ENCODE data around the gene INTS1. TPM values are rescaled to one million over a fixed set of nuclear protein-coding genes. Genes with fewer than 3 reads are reported as not detected.

The INTS1 gene
- total and polyA plus RNA-seq, 2 experiments from 2014 or later, result 35.1 to 111 TPM

DNA sequence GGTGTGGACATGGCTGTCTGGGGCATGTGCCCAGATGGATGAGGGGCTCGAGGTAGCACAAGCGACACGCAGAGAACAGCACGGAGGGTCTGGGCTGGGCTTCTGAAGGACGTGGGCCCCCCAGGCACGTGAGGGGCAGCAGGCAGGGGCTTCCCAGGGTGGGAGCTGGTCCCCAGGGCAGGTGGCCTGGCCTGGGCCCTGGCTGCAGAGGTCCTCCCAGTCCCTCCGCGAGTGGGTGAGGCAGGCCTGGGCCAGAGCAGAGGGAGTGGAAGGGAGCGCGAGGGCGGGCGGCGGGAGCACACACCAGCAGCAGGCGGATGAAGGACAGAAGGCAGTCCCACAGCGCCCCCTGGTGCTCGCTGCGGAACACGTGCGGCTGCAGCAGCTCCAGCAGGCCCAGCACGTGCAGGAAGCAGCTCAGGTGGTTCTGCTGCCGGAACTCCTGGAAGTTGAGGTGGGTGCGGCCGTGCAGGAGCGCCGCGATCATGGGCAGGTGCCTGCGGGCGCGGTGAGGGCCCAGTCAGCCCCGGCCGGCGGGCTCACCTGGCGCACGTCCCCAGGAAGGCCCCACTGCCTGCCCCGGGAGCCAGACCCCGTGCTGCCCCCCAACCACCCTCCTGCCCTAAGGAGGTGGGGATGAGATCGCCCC, 30.2 kb downstream of the INTS1 start:
- no peak overlapping the region for H3K4me2 ChIP-seq

More for the DNA sequence above, 30.2 kb downstream of the INTS1 start:
- H3K27ac ChIP-seq (ENCODE audit: low read depth), result no peak overlapping the region
- H2AFZ ChIP-seq, result no peak overlapping the region
- DNase-seq (ENCODE audit: low spot score) (peak; percentile 93), ATAC-seq (peak; percentile 88)
- H3K4me1 Mint-ChIP-seq, result no peaks in the 10 kb centered on the region
- peaks cover 15% of the 10 kb centered on the region for H3K36me3 Mint-ChIP-seq (ENCODE audit: low read depth)
- peaks cover 2% of the 10 kb centered on the region for H3K27me3 Mint-ChIP-seq (ENCODE audit: insufficient read depth, low read depth, poor library complexity)
- H3K4me3 ChIP-seq, result no peak overlapping the region
- no peaks in the 10 kb centered on the region for H3K36me3 ChIP-seq (ENCODE audit: insufficient read depth)
- H3K27me3 ChIP-seq (ENCODE audit: insufficient read depth), result no peaks in the 10 kb centered on the region
- H3K9me2 ChIP-seq (ENCODE audit: insufficient read depth), result no peaks in the 10 kb centered on the region
- H3K4me3 Mint-ChIP-seq, result no peak overlapping the region
- no peak overlapping the region for H3K27ac Mint-ChIP-seq
- no peaks in the 10 kb centered on the region for H3K9me3 Mint-ChIP-seq
- H4K20me1 ChIP-seq (replicated peaks; ENCODE audit: insufficient read depth), result no peaks in the 10 kb centered on the region; the same call in 1 of the 2 replicates
- H3F3A ChIP-seq (replicated peaks; ENCODE audit: low read depth), result 0 out of 2 replicates have a peak, but pooled peaks cover 2% of the 10 kb centered on the region
- no peaks in the 10 kb centered on the region for H3K4me1 ChIP-seq (ENCODE audit: insufficient read depth)
- H3K79me2 ChIP-seq (replicated peaks; ENCODE audit: insufficient read depth), result no peaks in the 10 kb centered on the region; the same call in 1 of the 2 replicates
- TF ChIP-seq STAT1 (IDR thresholded peaks at IDR 0.05; ENCODE audit: unreplicated experiment) (no peak), POLR2AphosphoS5 (IDR thresholded peaks at IDR 0.05; ENCODE audit: low read depth) (no peak), EZH2phosphoT487 (IDR thresholded peaks at IDR 0.05; ENCODE audit: unreplicated experiment) (no peak), ZNF331 (CRISPR knock-in tag; IDR thresholded peaks at IDR 0.05; ENCODE audit: low read depth) (no peak), ZNF114 (CRISPR knock-in tag; IDR thresholded peaks at IDR 0.05) (no peak), CREB1 (CRISPR knock-in tag; IDR thresholded peaks at IDR 0.05; ENCODE audit: low read depth) (0 out of 2 replicates have a peak, but pooled peaks have one; percentile 17), NANOG (IDR thresholded peaks at IDR 0.05; ENCODE audit: borderline replicate concordance) (no peak), JUNB (IDR thresholded peaks at IDR 0.05; ENCODE audit: unreplicated experiment) (no peak), EZH2 (IDR thresholded peaks at IDR 0.05; ENCODE audit: low read depth, unreplicated experiment) (no peak)
- TF ChIP-seq, protein P1, sequence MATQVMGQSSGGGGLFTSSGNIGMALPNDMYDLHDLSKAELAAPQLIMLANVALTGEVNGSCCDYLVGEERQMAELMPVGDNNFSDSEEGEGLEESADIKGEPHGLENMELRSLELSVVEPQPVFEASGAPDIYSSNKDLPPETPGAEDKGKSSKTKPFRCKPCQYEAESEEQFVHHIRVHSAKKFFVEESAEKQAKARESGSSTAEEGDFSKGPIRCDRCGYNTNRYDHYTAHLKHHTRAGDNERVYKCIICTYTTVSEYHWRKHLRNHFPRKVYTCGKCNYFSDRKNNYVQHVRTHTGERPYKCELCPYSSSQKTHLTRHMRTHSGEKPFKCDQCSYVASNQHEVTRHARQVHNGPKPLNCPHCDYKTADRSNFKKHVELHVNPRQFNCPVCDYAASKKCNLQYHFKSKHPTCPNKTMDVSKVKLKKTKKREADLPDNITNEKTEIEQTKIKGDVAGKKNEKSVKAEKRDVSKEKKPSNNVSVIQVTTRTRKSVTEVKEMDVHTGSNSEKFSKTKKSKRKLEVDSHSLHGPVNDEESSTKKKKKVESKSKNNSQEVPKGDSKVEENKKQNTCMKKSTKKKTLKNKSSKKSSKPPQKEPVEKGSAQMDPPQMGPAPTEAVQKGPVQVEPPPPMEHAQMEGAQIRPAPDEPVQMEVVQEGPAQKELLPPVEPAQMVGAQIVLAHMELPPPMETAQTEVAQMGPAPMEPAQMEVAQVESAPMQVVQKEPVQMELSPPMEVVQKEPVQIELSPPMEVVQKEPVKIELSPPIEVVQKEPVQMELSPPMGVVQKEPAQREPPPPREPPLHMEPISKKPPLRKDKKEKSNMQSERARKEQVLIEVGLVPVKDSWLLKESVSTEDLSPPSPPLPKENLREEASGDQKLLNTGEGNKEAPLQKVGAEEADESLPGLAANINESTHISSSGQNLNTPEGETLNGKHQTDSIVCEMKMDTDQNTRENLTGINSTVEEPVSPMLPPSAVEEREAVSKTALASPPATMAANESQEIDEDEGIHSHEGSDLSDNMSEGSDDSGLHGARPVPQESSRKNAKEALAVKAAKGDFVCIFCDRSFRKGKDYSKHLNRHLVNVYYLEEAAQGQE (IDR thresholded peaks at IDR 0.05; ENCODE audit: unreplicated experiment), result no peak
- TF ChIP-seq, protein P2, sequence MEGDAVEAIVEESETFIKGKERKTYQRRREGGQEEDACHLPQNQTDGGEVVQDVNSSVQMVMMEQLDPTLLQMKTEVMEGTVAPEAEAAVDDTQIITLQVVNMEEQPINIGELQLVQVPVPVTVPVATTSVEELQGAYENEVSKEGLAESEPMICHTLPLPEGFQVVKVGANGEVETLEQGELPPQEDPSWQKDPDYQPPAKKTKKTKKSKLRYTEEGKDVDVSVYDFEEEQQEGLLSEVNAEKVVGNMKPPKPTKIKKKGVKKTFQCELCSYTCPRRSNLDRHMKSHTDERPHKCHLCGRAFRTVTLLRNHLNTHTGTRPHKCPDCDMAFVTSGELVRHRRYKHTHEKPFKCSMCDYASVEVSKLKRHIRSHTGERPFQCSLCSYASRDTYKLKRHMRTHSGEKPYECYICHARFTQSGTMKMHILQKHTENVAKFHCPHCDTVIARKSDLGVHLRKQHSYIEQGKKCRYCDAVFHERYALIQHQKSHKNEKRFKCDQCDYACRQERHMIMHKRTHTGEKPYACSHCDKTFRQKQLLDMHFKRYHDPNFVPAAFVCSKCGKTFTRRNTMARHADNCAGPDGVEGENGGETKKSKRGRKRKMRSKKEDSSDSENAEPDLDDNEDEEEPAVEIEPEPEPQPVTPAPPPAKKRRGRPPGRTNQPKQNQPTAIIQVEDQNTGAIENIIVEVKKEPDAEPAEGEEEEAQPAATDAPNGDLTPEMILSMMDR (conservative IDR thresholded peaks at IDR 0.05; ENCODE audit: low read depth in 2 of 2), result peak; percentile 63 to 96
- TF ChIP-seq, protein P3, sequence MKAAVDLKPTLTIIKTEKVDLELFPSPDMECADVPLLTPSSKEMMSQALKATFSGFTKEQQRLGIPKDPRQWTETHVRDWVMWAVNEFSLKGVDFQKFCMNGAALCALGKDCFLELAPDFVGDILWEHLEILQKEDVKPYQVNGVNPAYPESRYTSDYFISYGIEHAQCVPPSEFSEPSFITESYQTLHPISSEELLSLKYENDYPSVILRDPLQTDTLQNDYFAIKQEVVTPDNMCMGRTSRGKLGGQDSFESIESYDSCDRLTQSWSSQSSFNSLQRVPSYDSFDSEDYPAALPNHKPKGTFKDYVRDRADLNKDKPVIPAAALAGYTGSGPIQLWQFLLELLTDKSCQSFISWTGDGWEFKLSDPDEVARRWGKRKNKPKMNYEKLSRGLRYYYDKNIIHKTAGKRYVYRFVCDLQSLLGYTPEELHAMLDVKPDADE (IDR thresholded peaks at IDR 0.05), result no peak
- TF ChIP-seq, protein P4, sequence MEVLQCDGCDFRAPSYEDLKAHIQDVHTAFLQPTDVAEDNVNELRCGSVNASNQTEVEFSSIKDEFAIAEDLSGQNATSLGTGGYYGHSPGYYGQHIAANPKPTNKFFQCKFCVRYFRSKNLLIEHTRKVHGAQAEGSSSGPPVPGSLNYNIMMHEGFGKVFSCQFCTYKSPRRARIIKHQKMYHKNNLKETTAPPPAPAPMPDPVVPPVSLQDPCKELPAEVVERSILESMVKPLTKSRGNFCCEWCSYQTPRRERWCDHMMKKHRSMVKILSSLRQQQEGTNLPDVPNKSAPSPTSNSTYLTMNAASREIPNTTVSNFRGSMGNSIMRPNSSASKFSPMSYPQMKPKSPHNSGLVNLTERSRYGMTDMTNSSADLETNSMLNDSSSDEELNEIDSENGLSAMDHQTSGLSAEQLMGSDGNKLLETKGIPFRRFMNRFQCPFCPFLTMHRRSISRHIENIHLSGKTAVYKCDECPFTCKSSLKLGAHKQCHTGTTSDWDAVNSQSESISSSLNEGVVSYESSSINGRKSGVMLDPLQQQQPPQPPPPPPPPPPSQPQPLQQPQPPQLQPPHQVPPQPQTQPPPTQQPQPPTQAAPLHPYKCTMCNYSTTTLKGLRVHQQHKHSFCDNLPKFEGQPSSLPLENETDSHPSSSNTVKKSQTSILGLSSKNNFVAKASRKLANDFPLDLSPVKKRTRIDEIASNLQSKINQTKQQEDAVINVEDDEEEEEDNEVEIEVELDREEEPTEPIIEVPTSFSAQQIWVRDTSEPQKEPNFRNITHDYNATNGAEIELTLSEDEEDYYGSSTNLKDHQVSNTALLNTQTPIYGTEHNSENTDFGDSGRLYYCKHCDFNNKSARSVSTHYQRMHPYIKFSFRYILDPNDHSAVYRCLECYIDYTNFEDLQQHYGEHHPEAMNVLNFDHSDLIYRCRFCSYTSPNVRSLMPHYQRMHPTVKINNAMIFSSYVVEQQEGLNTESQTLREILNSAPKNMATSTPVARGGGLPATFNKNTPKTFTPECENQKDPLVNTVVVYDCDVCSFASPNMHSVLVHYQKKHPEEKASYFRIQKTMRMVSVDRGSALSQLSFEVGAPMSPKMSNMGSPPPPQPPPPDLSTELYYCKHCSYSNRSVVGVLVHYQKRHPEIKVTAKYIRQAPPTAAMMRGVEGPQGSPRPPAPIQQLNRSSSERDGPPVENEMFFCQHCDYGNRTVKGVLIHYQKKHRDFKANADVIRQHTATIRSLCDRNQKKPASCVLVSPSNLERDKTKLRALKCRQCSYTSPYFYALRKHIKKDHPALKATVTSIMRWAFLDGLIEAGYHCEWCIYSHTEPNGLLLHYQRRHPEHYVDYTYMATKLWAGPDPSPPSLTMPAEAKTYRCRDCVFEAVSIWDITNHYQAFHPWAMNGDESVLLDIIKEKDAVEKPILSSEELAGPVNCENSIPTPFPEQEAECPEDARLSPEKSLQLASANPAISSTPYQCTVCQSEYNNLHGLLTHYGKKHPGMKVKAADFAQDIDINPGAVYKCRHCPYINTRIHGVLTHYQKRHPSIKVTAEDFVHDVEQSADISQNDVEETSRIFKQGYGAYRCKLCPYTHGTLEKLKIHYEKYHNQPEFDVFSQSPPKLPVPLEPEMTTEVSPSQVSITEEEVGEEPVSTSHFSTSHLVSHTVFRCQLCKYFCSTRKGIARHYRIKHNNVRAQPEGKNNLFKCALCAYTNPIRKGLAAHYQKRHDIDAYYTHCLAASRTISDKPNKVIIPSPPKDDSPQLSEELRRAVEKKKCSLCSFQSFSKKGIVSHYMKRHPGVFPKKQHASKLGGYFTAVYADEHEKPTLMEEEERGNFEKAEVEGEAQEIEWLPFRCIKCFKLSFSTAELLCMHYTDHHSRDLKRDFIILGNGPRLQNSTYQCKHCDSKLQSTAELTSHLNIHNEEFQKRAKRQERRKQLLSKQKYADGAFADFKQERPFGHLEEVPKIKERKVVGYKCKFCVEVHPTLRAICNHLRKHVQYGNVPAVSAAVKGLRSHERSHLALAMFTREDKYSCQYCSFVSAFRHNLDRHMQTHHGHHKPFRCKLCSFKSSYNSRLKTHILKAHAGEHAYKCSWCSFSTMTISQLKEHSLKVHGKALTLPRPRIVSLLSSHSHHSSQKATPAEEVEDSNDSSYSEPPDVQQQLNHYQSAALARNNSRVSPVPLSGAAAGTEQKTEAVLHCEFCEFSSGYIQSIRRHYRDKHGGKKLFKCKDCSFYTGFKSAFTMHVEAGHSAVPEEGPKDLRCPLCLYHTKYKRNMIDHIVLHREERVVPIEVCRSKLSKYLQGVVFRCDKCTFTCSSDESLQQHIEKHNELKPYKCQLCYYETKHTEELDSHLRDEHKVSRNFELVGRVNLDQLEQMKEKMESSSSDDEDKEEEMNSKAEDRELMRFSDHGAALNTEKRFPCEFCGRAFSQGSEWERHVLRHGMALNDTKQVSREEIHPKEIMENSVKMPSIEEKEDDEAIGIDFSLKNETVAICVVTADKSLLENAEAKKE (CRISPR knock-in tag; IDR thresholded peaks at IDR 0.05), result no peak

Measured in GM23338 (cell line).